ENCODE measurements around the gene GAB2.

GAB2 gene

GRCh38 chr11:78426845-78427244, 9.2 kb upstream of the GAB2 start:
- TF ChIP-seq CTCF (IDR thresholded peaks at IDR 0.05; ENCODE audit: insufficient read depth, low read length, poor library complexity, severe bottlenecking), result no peak

GRCh38 chr11:78425399-78426070, 7.9 kb upstream of the GAB2 start:
- no peak overlapping the region; the same call in 1 of the 2 replicates for H3K4me3 ChIP-seq (replicated peaks; ENCODE audit: low read depth, low read length)
- no peak for TF ChIP-seq CTCF (IDR thresholded peaks at IDR 0.05; ENCODE audit: insufficient read depth, low read length, poor library complexity, severe bottlenecking)
- DNase-seq (ENCODE audit: extremely low read depth, insufficient read length), result no peak
- H3K27me3 ChIP-seq (replicated peaks; ENCODE audit: control insufficient read depth, insufficient read depth, low read length), result no peaks in the 10 kb centered on the region
- H3K36me3 ChIP-seq (ENCODE audit: control insufficient read depth, insufficient read depth, low read length), result no peaks in the 10 kb centered on the region

More at GRCh38 chr11:78426845-78427244, 9.2 kb upstream of the GAB2 start:
- Histone ChIP-seq H3K36me3 (ENCODE audit: control insufficient read depth, insufficient read depth, low read length) (no peaks in the 10 kb centered on the region), H3K27me3 (replicated peaks; ENCODE audit: control insufficient read depth, insufficient read depth, low read length) (no peaks in the 10 kb centered on the region), H3K4me3 (replicated peaks; ENCODE audit: low read depth, low read length) (no peak overlapping the region)
- no peak for DNase-seq (ENCODE audit: extremely low read depth, insufficient read length)

- Histone ChIP-seq H3K36me3 (ENCODE audit: control insufficient read depth, insufficient read depth, low read length) (no peaks in the 10 kb centered on the region), H3K4me3 (replicated peaks; ENCODE audit: low read depth, low read length) (no peak overlapping the region; the same call in 1 of the 2 replicates), H3K27me3 (replicated peaks; ENCODE audit: control insufficient read depth, insufficient read depth, low read length) (no peaks in the 10 kb centered on the region)
- TF ChIP-seq CTCF (IDR thresholded peaks at IDR 0.05; ENCODE audit: insufficient read depth, low read length, poor library complexity, severe bottlenecking), result no peak
- DNase-seq (ENCODE audit: extremely low read depth, insufficient read length), result peak; percentile 40
Observed at GRCh38 chr11:78424334-78425270, 7.0 kb upstream of the GAB2 start.

GRCh38 chr11:78423241-78423640, 5.6 kb upstream of the GAB2 start:
- no peak for TF ChIP-seq CTCF (IDR thresholded peaks at IDR 0.05; ENCODE audit: insufficient read depth, low read length, poor library complexity, severe bottlenecking)
- DNase-seq (ENCODE audit: extremely low read depth, insufficient read length), result no peak
- no peaks in the 10 kb centered on the region for H3K36me3 ChIP-seq (ENCODE audit: control insufficient read depth, insufficient read depth, low read length)
- no peak overlapping the region for H3K4me3 ChIP-seq (replicated peaks; ENCODE audit: low read depth, low read length)
- no peaks in the 10 kb centered on the region for H3K27me3 ChIP-seq (replicated peaks; ENCODE audit: control insufficient read depth, insufficient read depth, low read length)

GRCh38 chr11:78420796-78421209, 3.2 kb upstream of the GAB2 start:
- DNase-seq (ENCODE audit: extremely low read depth, insufficient read length), result peak; percentile 65
- Histone ChIP-seq H3K36me3 (ENCODE audit: control insufficient read depth, insufficient read depth, low read length) (no peaks in the 10 kb centered on the region), H3K4me3 (replicated peaks; ENCODE audit: low read depth, low read length) (0 out of 2 replicates have a peak overlapping the region, but pooled peaks have one; percentile 12), H3K27me3 (replicated peaks; ENCODE audit: control insufficient read depth, insufficient read depth, low read length) (no peaks in the 10 kb centered on the region)
- no peak for TF ChIP-seq CTCF (IDR thresholded peaks at IDR 0.05; ENCODE audit: insufficient read depth, low read length, poor library complexity, severe bottlenecking)
